ENCODE results near the gene RBMY1A1.

DNA sequence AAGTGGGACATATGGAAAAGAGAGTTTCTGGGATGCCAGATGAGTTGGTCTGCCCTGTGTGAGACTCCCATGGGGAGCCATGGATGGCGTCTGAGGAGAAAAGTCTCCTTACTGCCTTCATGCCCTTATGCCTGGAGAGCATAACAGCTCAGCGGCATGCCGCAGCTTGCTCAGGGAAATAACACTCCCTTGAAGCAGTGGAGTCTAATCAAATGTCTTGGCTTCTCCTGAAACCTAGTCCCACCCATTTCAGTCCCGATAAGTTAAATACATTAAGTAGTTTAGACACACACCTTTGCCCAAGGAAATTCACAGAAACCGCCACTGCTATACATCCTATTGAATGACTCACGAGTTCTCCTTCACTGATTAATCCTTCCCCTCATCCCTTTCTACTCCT is 50.8 kb downstream of the RBMY1A1 start:
- TF ChIP-seq CTCF (IDR thresholded peaks at IDR 0.05) = no peak
- TF ChIP-seq POLR2A (IDR thresholded peaks at IDR 0.05) = no peak
